WI38 (cell line): ENCODE data around the gene HBG2.

ENCODE experiments used
- H3K4me3 ChIP-seq: 2 replicates; pipeline ENCODE4 v1.5.1; 2011; ENCODE audit warnings: low read depth, mild to moderate bottlenecking, control low read depth, low read length
- CTCF ChIP-seq: IDR thresholded peaks from 2 replicates; pipeline ENCODE4 v1.5.1; 2012; ENCODE audit warnings: low read depth, mild to moderate bottlenecking, control low read depth, low read length

The HBG2 gene

GRCh38 chr11:5227681-5228080 is 26.9 kb downstream of the HBG2 start:
- no peak for TF ChIP-seq CTCF
- H3K4me3 ChIP-seq, result no peak overlapping the region

- TF ChIP-seq CTCF, result no peak
Measured at GRCh38 chr11:5226732-5227310, 27.8 kb downstream of the HBG2 start, which contains the start of gene HBB. HBB (minus strand) TSS chr11:5227071; CDS start chr11:5227021, 50 bp downstream.

GRCh38 chr11:5225480-5225871 is 29.1 kb downstream of the HBG2 start:
- no peak overlapping the region for H3K4me3 ChIP-seq
- no peak for TF ChIP-seq CTCF

More at GRCh38 chr11:5226732-5227310, 27.8 kb downstream of the HBG2 start, which contains the start of gene HBB:
- H3K4me3 ChIP-seq, result no peak within 1 kb of the TSS

GRCh38 chr11:5224538-5225479 is 29.8 kb downstream of the HBG2 start:
- H3K4me3 ChIP-seq, result no peak overlapping the region
- no peak for TF ChIP-seq CTCF

GRCh38 chr11:5223686-5224085 is 30.9 kb downstream of the HBG2 start:
- no peak overlapping the region for H3K4me3 ChIP-seq
- no peak for TF ChIP-seq CTCF

- TF ChIP-seq CTCF, result no peak
- no peak overlapping the region for H3K4me3 ChIP-seq
Measured at GRCh38 chr11:5223146-5223545, 31.4 kb downstream of the HBG2 start.

GRCh38 chr11:5210376-5210885 is 44.1 kb downstream of the HBG2 start:
- no peak overlapping the region for H3K4me3 ChIP-seq
- TF ChIP-seq CTCF, result no peak
